Epidermal melanocyte (primary cell): ENCODE data around the gene MASP1.
"Not testable (repeated sequence)": the region's sequence is repeated elsewhere in the genome, so short reads cannot be mapped to it uniquely, and the experiment has no call there.

Experiments
- DNase-seq: peaks from one replicate; pipeline ENCODE4 v3.0.0; 2011; ENCODE audit warnings: low spot score; ENCODE audit not compliant: insufficient read length

MASP1 gene

DNA sequence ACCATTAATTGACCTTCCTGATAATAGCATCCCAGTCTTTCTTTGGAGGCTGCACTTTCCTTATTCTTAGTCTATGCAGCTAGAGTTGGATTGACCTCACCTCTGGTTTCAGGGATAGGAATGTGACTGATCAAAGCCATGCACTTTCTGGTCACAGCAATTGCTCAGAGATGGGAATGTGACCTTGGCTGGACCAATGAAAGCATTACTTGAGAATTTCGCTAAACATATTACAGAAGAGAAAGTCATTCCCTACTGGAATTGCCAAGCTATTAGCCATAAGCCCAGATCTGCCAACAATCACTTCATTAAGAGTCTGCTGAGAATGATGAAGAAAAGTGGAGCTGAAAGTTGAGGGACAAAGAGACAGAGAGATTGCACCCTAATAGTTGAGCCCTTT lies 61.5 kb downstream of the MASP1 start:
- no peak for DNase-seq

DNA sequence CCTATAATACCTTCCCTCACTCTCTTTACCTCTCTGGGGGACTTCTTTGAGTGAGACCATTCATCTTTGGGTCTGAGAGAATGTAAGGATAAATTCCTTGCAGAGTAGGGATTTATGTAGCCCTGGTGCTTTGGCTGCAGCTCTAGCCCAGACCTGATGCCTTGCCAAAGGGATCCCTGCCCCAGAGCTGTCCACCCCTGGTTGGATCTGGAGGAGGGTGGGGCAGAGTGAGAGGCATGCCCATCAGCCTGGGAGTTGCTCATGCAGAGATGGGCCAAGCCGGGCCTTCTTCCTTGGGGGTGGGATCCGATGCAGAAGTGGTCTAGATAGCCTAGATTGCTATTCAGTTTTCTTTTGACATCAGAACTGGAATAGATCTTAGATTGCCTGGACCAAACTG lies 62.8 kb downstream of the MASP1 start:
- no peak for DNase-seq

DNA sequence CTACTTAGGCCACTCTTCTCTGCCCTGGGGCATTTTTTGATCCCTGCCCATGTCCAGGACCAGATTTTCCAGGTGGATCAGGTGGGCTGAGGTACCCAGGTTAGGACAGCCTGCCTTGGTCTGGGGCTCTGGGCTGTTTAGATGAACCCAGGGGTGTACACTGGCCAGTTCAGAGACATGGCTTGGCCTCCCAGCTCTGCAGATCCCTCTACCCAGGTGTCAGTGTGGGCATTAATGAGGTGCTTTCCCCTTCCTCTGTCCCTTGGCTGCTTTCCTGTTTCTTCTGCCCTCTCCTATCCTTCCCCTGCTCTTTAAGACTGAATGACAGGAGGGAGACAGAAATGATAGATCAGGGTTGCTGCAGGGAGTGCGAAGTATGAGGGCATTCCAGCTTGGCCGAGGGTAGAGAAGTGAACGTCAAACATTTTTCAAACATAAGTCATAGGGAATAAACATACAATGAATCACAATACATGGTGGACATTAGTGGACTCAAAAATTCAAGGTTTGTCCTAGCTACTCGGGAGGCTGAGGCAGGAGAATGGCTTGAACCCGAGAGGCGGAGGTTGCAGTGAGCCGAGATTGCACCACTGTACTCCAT lies 63.8 kb downstream of the MASP1 start:
- peak; percentile 70 for DNase-seq

DNA sequence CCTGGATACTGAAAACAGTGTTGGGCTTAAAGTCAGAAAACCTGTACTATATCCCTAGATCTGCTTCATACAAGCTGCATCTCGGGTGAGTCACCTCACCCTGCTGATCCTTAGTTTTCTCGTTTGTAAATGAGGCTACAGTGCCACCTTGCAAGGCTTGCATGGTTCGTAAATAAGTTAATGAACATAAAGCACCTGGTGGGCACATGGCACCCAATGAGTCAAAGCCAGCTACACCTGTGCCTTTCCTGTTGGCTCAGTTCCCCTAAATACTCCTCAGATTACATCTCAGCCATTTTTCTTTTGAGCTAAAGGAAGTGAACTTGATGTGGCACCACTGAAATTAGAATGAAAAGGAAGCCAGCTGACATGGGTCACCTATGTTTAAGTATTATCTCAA lies 67.7 kb downstream of the MASP1 start:
- DNase-seq: no peak

DNA sequence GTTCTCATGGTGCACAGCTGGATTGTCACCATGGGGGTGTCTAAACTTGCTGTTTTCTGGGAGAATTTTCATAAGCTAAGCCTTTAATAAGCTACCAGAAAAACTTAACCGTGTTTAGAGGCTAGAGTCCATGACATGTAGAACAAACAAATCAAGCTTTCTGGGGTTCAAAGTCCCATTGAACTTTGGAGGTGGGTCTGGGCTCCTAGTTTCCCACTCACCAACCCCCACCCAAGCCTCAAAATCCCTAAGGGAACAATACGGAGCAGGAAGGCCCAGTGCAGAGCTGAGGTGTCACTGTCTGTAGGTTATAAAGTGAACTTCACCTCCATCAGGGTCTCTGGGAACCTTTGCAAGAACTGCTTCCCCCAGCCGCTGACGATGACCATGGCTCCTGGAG lies 68.7 kb downstream of the MASP1 start:
- no peak for DNase-seq

DNA sequence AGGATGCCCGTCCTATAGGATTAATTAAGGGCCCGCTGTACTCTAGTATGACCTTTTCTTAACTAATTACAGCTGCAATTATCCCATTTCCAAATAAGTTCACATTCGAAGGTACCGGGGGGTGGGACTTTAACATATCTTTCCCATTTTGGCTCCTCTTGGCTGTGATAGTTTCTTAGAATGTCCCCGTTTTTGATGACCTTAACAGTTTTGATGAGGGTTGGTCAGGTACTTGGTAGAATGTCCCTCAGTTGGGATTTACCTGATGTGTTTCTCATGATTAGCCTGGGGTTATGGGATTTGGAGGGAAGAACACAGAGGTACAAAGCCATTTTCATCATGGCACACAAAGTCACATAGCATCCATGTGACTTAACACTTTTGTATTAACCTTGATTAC lies 76.1 kb downstream of the MASP1 start:
- DNase-seq: no peak

DNA sequence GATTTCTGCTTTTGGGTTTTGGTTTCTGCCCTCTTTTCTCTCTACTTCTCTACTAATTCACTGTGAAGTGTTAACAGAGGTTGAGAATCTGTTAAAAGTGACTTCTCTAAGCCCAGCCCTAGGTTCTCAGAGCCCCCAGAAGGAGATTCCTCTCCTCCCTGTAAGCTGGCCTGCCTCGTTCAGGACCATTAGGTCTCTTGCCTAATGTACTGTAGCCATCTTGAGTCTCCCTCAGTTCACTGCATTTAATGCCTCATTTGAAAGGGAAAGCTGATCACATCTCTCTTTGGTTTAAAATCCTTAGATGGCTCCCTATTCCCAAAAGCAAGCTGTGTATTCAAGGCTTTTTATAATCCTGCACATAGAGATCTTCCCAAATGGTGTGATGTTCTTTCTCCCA lies 77.9 kb downstream of the MASP1 start:
- no peak for DNase-seq

DNA sequence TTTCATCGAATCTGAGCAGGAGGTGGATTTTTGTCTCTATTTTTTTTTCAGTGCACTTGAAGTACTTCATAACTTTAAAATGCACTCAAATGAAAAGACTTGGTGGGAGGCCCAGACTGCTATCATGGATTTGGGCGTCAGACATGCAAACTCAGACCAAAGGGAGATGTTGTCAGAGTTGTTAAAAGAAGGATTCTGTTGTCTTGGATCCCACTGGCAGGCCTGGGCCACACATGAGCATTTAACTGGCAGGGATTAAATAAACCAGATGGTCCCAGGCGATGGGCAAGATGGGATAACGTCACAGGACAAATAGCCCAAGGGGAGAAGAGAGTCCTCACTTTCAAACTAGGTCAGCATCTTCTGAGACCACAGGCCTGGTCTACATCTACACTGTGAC lies 78.8 kb downstream of the MASP1 start:
- DNase-seq: no peak

DNA sequence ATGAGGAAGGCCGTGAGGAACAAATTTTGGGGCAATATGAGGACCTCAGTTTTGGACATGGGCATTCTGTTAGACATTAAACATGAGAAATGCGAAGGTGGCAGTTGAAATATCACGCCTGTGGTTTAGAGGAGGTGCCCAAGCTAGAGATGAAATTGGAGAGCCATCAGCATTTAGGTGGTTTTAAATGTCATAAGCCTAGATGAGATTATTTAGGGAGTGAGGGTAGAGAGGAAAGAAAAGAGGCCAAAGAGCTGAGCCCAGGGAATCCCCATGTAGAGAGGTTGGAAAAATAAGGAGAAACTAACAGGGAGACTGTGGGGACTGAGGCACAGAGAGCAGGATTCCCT lies 79.4 kb downstream of the MASP1 start:
- DNase-seq: no peak

DNA sequence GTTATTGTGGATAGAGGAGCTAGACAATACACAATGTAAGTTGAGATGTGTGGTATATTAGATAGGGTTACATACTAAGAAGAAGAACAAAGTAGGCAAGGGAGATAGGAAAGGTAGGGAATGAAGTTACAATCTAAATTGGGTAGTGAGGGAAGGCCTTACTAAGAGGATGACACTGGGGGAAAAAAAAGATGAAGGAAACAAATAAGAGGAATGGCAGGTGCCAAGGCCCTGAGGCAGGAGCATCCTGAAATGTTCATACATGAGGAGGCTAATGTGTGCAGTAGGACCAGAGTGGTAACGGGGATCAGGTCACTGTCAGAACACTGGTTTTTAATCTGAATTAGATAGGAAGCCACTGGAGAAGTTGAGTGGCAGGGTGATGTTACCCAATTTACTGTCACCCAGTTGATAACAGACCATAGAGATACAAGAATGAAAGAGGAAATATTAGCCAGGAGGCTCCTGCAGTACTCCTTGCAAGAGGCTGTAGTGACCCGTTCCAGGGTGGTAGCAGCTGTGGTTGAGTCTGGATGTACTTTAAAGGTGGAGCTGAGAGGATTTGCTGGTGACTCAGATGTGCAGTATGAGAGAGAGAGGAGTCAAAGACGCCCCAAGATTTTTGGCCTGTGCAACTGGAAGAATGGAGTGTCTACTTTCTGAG lies 79.9 kb downstream of the MASP1 start:
- no peak for DNase-seq

DNA sequence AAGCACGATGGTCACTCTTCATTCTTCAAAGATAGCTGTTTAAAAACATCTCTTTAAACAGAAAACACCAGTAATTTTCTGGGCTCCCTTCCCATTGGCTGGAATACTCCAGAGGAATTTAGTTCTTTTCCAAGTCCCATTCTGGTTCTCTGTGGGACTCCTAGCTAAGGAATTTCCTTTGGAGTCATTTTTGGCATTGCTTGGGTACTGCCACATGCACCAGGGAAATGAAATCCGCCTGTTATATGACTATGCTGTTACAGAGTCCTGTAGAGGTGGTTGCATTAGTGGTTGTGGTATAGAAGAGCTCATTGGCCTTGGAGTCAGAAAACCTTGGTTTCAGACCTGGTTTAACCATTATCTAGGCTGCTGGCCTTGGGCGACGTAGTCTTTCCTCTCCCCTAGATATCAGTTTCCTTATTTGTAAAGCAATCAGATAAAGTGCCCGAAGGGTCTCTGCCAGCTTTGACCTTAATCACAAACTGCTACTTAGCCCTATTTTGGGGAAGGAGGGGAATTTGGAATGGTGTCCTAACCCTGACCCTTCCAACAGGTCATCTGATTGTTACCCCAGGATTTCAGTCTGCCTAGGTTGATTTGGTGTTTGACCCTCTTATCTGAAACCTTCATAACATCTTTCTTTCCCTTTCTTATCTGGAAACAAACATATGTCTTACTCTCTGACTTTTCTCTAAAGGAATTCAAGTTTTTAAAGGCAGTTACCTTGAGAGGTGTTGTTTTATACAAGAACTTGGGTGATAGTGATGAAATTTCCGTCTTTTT lies 80.8 kb downstream of the MASP1 start:
- DNase-seq: peak; percentile 88

DNA sequence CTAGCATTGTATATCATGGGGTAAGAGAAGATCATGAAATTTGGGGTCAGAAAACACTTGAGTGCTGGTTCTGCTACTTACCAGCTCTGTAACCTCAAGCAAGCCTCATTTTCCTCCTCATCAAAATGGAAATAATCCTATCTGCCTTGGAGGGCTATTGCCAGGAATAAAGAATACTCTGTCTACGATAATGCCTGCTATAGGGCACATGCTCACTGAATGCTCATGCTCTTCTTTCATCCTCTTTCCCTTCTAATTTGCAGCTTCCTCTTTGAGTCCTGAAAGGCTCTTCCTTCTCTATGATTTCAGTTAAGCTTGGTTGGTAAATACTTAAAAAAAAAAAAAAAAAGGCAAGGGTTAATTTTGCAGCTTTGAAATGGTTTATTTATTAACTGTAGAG lies 81.4 kb downstream of the MASP1 start:
- peak; percentile 67 for DNase-seq

DNA sequence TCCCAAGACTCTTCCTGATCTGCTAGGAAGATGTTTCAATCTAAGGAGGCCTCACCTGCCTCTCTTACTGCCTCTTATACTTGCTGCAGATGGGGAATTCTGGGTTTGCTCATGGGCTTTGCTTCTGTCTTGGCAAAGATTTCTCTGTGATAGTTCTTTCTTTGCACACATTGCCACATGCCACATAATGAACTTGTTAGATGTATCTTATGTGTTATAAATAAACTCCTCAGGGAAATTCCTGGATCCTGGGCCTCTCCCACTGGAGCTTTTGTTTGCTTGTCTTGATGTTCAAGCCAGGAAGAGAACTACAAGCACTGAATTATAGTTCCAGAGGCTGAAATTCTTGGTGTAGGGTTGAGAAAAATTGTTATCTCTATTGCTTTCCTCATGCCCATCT lies 82.0 kb downstream of the MASP1 start:
- no peak for DNase-seq

DNA sequence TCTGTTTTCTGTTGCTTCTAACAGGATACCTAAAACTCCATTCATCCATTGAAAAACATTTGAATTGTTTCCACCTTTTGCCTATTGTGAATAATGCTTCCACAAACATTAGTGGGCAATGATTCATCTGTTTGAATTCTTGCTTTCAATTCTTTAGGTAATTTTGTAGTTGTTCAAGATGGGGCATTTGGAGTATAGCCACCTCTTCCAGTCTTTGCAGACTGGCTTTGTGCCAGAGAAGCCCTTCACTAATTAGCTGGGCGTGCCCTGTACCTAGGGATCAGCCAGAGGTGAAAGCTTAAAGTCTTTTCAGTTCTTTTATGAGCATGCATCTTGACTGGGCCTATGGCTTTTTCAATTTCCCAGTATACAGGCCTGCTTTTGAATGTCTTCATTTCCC lies 83.4 kb downstream of the MASP1 start:
- no peak for DNase-seq

DNA sequence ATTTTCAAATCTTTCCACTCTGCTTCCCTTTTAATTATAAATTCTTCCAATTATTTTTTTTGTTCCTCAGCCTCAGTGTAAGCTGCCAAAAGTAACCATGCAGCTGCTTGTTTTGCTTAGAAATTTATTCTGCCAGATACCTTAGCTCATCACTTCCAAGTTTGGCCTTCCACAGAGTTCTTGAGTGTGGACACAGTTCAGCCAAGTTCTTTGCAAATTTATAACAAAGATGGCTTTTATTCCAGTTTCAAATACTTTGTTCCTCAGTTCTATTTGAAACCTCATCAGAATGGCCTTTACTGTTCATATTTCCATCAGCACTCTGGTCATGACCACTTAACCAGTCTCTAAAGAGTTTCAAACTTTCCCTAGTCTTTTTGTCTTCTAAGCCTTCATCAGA lies 83.9 kb downstream of the MASP1 start:
- DNase-seq: no peak

DNA sequence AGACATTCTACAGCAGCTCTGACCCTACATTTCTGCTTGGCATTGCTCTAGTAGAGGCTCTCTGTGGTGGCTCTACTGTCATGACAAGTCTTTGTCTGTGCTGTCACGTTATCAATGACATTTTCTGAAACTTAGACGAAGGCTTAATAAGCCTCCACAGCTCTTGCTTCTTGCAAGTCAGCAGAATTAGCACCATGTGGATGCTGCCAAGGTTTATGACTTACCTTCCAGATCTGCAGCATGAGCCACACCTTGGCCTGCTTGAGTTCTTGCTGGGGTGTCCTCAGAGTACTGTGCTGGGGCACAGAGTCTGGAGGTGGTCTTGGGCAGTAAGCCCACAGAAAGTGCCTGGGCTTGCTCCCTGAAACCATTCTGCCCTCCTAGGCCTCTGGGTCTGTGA lies 84.5 kb downstream of the MASP1 start:
- DNase-seq: no peak

DNA sequence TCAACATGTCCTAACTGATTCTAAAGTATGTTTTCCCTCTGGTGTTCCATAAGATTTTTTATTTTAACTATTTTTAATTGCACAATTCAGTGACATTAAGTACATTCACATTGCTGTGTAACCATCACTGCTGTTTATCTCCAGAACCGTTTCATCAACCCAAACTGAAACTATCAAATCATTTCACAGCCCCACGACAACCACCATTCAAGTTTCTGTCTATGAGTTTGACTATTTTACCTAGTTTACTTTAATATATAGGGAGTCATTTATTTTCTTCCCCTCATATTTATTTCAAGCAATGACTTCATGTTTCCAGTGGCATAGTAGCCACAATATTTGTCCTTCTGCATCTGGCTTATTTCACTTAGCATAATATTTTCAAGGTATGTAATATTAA lies 85.9 kb downstream of the MASP1 start:
- DNase-seq: no peak

DNA sequence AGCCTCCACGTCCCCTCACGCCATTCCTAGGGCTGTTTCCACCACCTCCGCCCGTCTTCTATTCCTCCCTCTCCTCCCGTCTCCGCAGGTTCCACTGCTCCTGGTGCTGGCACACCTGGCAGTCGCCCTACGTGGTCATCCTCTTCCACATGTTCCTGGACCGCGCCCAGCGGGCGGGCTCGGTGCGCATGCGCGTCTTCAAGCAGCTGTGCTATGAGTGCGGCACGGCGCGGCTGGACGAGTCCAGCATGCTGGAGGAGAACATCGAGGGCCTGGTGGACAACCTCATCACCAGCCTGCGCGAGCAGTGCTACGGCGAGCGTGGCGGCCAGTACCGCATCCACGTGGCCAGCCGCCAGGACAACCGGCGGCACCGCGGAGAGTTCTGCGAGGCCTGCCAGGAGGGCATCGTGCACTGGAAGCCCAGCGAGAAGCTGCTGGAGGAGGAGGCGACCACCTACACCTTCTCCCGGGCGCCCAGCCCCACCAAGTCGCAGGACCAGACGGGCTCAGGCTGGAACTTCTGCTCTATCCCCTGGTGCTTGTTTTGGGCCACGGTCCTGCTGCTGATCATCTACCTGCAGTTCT lies 92.0 kb downstream of the MASP1 start:
- DNase-seq: not testable (repeated sequence)

DNA sequence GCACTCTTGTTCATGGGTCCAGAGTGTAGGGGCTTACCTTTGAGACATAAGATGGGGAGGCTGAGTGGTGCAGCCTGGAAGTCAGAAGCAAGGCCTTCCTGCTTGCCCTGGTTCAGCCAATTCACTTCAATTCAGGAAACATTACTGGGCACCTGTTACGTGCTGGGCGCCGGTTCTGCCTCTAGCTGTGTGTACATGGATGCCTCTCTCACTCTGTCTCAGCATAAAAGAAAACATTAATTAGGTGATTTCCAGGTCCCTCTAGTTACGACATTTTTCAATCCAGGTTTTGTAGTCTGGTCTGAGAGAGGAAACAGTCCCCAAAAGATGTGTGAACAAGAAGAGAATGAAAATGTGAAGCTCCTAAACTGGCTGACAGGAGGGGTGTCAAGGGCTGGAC lies 93.0 kb downstream of the MASP1 start:
- DNase-seq: no peak

DNA sequence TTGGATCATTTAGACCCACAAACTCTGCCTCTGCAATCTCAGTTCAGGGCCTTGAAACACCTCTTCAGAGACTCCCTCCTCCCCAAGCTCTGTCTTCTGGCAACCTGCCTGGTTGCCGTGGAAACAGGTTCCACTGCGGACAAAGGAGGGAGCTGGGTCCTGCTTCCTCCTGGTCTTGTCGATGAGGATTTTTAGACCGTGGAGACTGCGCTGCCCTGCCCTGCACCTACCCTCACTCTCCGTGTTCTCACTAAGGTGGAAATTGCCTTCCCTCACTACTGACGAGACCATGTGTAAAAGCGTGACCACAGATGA lies 94.2 kb downstream of the MASP1 start, which contains the start of gene RTP1:
RTP1 (plus strand) TSS at position 152 of the 315 bp plus-strand sequence; CDS start at position 182, 30 bp downstream.
- no peak for DNase-seq

DNA sequence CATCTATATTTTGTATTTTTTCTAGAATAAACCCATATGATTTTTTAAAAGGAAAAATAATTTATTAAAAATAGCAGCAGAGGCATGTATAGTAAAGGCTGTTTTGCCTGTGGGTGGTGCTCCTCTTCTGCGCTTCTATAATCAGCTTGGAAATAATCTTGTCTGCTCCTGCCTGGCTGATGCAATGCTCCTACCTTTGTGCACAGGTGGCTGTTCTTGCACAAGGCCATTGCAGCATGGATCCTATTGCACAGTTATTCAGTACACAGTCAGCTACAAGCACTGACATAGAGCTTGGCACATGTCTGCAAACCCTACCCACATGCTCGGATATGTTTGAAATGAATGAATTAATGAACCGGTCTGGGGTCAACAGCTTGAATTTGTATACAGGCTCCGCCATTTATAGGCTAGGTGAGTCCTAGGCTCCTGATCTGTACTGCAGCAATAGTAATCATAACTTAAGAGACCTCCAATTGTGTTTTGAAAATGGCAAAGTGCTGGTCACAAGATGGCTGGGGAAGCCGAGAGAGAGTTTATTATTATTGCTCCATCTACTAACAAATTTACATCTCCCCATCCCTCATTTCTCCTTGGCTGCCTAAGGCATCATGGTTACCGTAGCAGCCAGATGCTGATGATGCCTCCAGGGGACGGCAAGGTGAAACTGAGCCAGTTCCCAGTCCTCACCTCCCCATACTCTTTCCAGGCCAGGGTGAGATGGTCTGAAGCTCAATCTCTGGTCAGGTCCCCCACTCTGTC lies 94.8 kb downstream of the MASP1 start:
- no peak for DNase-seq

DNA sequence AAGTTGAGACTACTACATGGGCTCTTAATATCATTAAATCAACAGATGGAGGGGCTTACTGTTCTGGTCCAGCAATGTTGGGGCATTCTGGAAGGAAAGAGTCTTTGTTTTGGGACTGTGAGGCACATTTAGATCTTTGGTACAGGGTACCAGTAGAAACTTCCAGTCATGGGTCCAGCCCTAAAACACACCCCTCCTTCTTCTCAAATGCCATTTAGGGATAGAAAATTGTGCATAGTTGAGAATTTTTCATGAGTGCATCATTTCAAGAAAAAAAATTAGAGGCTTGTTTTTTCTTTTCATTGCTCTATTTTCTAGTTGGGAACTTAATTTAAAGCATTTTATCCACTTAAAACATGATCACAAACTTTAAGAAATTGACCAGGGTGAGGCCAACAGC lies 98.4 kb downstream of the MASP1 start:
- no peak for DNase-seq
